Stimulated activated CD4-positive, alpha-beta T cell treated with anti-CD3 and anti-CD28 coated beads, Interleukin-15, amount 100 ng/mL, for 1 hour (primary cell): ENCODE results near the gene MUC21.
"Not testable (repeated sequence)": the region's sequence is repeated elsewhere in the genome, so short reads cannot be mapped to it uniquely, and the experiment has no call there.

Source experiments
- DNase-seq, 2 donors: peaks; one replicate each; pipeline ENCODE4 v3.0.0-alpha.2; 2020; ENCODE audit warnings: low read depth in 1 of 2, low spot score in 1 of 2

Gene MUC21

GRCh38 chr6:31007694-31008093 lies 24.2 kb downstream of the MUC21 start:
- DNase-seq: no peak

GRCh38 chr6:31008165-31008564 lies 24.6 kb downstream of the MUC21 start:
- DNase-seq: no peak

GRCh38 chr6:31009731-31010130 lies 26.2 kb downstream of the MUC21 start:
- DNase-seq: no peak

- DNase-seq: no peak
Observed at GRCh38 chr6:31010393-31011060, 27.0 kb downstream of the MUC21 start, which contains the start of gene MUC22. Gene MUC22 (plus strand): TSS chr6:31010474. CDS start chr6:31010707, 233 bp downstream.

GRCh38 chr6:31011153-31011552 lies 27.6 kb downstream of the MUC21 start:
- DNase-seq: no peak

- no peak for DNase-seq
Observed at GRCh38 chr6:31016659-31017299, 33.3 kb downstream of the MUC21 start.

GRCh38 chr6:31017436-31017835 lies 33.9 kb downstream of the MUC21 start:
- not testable (repeated sequence) for DNase-seq

GRCh38 chr6:31020057-31020456 lies 36.5 kb downstream of the MUC21 start:
- no peak for DNase-seq

- not testable (repeated sequence) for DNase-seq
Observed at GRCh38 chr6:31020631-31021255, 37.2 kb downstream of the MUC21 start.

GRCh38 chr6:31021705-31022531 lies 38.4 kb downstream of the MUC21 start:
- DNase-seq: not testable (repeated sequence)

- no peak for DNase-seq
Observed at GRCh38 chr6:31025595-31025994, 42.1 kb downstream of the MUC21 start.

- no peak for DNase-seq
Observed at GRCh38 chr6:31031095-31031494, 47.6 kb downstream of the MUC21 start.

- no peak for DNase-seq
Observed at GRCh38 chr6:31033075-31033474, 49.6 kb downstream of the MUC21 start.

GRCh38 chr6:31035862-31036497 lies 52.5 kb downstream of the MUC21 start:
- DNase-seq: no peak

GRCh38 chr6:31037169-31037568 lies 53.7 kb downstream of the MUC21 start:
- DNase-seq: no peak

GRCh38 chr6:31037682-31038081 lies 54.2 kb downstream of the MUC21 start:
- no peak for DNase-seq

GRCh38 chr6:31038559-31038958 lies 55.0 kb downstream of the MUC21 start:
- no peak for DNase-seq
